Adrenal gland (tissue), 12 donors: ENCODE results near the gene PDE8A. TPM values are rescaled to one million over a fixed set of nuclear protein-coding genes. Genes with fewer than 3 reads are reported as not detected.

Source experiments
- DNase-seq, 7 donors: peaks; one replicate each; pipeline ENCODE4 v3.0.0-alpha.2; 2019 to 2020
- H3K27ac ChIP-seq, 5 donors: fragments of 200-600 bp; sonication (generic) in 4 of 5; 1 replicate in 3 of 5; 2 replicates in 2 of 5; pipeline versions ENCODE4 v1.5.1 to v1.8.0; 2016 to 2020; ENCODE audit warnings: mild to moderate bottlenecking in 1 of 5
- H3K27me3 ChIP-seq: fragments of 200-600 bp; 2 replicates; pipeline ENCODE4 v1.8.0; 2021
- H3K36me3 ChIP-seq, 2 donors: fragments of 200-600 bp; replicated peaks in 1 of 2; 1 replicate in 1 of 2; 2 replicates in 1 of 2; pipeline versions ENCODE4 v1.5.1 to v1.8.0; 2018 to 2022
- H3K4me1 ChIP-seq, 2 donors: fragments of 200-600 bp; replicated peaks in 1 of 2; 1 replicate in 1 of 2; 2 replicates in 1 of 2; pipeline versions ENCODE4 v1.5.1 to v1.8.0; 2018 to 2021
- H3K4me3 ChIP-seq, 4 donors: fragments of 200-600 bp; sonication (generic) in 3 of 4; one replicate each; pipeline ENCODE4 v1.5.1; 2016 to 2018
- H3K9me3 ChIP-seq, 3 donors: fragments of 200-600 bp; sonication (generic) in 1 of 3; replicated peaks in 1 of 3; 1 replicate in 2 of 3; 2 replicates in 1 of 3; pipeline versions ENCODE4 v1.5.1 to v1.8.0; 2016 to 2021
- POLR2A ChIP-seq, 2 donors: fragments of 450-650 bp; IDR thresholded peaks; one replicate each; pipeline ENCODE4 v1.6.1; 2017; ENCODE audit warnings: antibody characterized with exemption in 2 of 2, mild to moderate bottlenecking in 2 of 2, moderate library complexity in 1 of 2
- WGBS, 4 donors: extraction: QIAGEN DNeasy Blood & Tissue Kit in 2 of 4; methylation state at CpG; one replicate each; pipeline versions ENCODE4 v1.1.5 to v1.1.7; 2013 to 2017; 5-methylcytosine and 5-hydroxymethylcytosine counted together
- intact Hi-C, 2 donors: fragments of 100-400 bp; cut with DNase I; formaldehyde crosslinking; loops; one replicate each; pipeline versions ENCODE4 v1.14.1 to v1.15.0; 2022 to 2023
- polyA plus RNA-seq, 3 donors: library from polyadenylated mRNA; stranded (reverse); fragments of 200-250 nt in 2 of 3; fragments of 350-450 nt in 1 of 3; fragmentation: Illumina TruSeq in 1 of 3; extraction: RNeasy Lipid Tissue Mini Kit (QIAGEN cat#74804) in 1 of 3; gene quantifications; one replicate each; pipeline ENCODE4 v1.2.3, GENCODE V29; 2013 to 2014
- total RNA-seq, 9 donors: library from RNA; depleted of rRNA in 4 of 9; stranded (reverse); fragments of >200 nt in 4 of 9; fragments of 120-200 nt in 1 of 9; fragmentation: NEBNext Ultra II Directional in 1 of 9; extraction: Animal tissue kit (Norgen Biotek cat#: 25700) in 1 of 9; gene quantifications; one replicate each; pipeline versions ENCODE4 v1.1.0 to v1.2.4, GENCODE V29; 2013 to 2023
- TF ChIP-seq, protein P1 (sequence below), 6 experiments: fragments of 450-650 bp in 4 of 6; fragments of 200-600 bp in 2 of 6; sonication (generic) in 1 of 6; IDR thresholded peaks; 1 replicate in 5 of 6; 2 replicates in 1 of 6; pipeline versions ENCODE4 v1.5.1 to v1.8.0; 2016 to 2021; ENCODE audit warnings: antibody characterized with exemption in 6 of 6, mild to moderate bottlenecking in 2 of 6, moderate library complexity in 1 of 6
- donor health status: healthy with polysubstance abuse.
- donor health status: Bipolar disorder and iron deficiency.
- donor health status: DM: yes; HTN: yes; CAD: no.
- donor health status: DM: no; HTN: no; CAD: no.
- donor health status: DM: no; HTN: no; CAD: no.
- donor health status: DM: yes; HTN: yes; CAD: no.

PDE8A gene
- total and polyA plus RNA-seq, 12 donors: 47.3 to 123 (median 66.4) TPM

GRCh38 chr15:85104584-85104983 lies 122.9 kb downstream of the PDE8A start:
- H3K9me3 ChIP-seq: no peaks in the 10 kb centered on the region
- peaks cover 0 to 21% of the 10 kb centered on the region in 2 donors for H3K36me3 ChIP-seq
- intact Hi-C loops: no loop called here
- DNase-seq: no peak
- no peak overlapping the region for H3K4me3 ChIP-seq
- 74 to 80% (median 76%) methylated on average over 2 of the region's 2 CpGs for WGBS, 4 donors
- no peaks in the 10 kb centered on the region for H3K4me1 ChIP-seq
- no peak overlapping the region for H3K27ac ChIP-seq
- no peaks in the 10 kb centered on the region for H3K27me3 ChIP-seq
- TF ChIP-seq, protein P1, sequence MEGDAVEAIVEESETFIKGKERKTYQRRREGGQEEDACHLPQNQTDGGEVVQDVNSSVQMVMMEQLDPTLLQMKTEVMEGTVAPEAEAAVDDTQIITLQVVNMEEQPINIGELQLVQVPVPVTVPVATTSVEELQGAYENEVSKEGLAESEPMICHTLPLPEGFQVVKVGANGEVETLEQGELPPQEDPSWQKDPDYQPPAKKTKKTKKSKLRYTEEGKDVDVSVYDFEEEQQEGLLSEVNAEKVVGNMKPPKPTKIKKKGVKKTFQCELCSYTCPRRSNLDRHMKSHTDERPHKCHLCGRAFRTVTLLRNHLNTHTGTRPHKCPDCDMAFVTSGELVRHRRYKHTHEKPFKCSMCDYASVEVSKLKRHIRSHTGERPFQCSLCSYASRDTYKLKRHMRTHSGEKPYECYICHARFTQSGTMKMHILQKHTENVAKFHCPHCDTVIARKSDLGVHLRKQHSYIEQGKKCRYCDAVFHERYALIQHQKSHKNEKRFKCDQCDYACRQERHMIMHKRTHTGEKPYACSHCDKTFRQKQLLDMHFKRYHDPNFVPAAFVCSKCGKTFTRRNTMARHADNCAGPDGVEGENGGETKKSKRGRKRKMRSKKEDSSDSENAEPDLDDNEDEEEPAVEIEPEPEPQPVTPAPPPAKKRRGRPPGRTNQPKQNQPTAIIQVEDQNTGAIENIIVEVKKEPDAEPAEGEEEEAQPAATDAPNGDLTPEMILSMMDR (IDR thresholded peaks at IDR 0.05): no peak
- no peak for TF ChIP-seq POLR2A (IDR thresholded peaks at IDR 0.05)

GRCh38 chr15:85108136-85108535 lies 126.5 kb downstream of the PDE8A start:
- intact Hi-C loops: no loop called here
- Histone ChIP-seq H3K36me3 (peaks cover 0 to 12% of the 10 kb centered on the region in 2 donors), H3K4me3 (no peak overlapping the region), H3K9me3 (no peaks in the 10 kb centered on the region), H3K4me1 (no peaks in the 10 kb centered on the region), H3K27ac (no peak overlapping the region), H3K27me3 (no peaks in the 10 kb centered on the region)
- TF ChIP-seq POLR2A (IDR thresholded peaks at IDR 0.05): no peak
- TF ChIP-seq, protein P1 (IDR thresholded peaks at IDR 0.05): no peak
- WGBS, 4 donors: 92 to 94% (median 92%) methylated on average over 4 of the region's 4 CpGs
- no peak for DNase-seq

DNA sequence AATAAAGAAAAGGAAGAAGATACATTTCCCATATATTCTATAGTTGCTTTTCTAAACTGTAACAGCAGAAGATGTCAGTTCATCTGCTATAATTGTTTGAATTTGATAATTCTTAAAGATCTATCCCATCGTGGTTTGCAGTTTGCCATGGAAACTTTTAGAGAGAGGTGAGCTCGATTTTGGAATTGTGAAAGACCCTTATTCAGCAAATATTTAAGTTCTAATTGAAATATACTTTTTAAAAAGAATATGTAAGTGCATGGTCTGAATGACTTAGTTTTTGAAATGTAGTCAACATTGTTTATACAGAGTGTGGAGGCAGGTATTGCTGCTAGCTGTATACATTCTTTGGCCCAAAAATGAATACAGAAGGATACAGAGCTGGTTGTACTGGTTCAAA lies 127.7 kb downstream of the PDE8A start:
- intact Hi-C loops: no loop called here
- no peak overlapping the region for H3K4me3 ChIP-seq

DNA sequence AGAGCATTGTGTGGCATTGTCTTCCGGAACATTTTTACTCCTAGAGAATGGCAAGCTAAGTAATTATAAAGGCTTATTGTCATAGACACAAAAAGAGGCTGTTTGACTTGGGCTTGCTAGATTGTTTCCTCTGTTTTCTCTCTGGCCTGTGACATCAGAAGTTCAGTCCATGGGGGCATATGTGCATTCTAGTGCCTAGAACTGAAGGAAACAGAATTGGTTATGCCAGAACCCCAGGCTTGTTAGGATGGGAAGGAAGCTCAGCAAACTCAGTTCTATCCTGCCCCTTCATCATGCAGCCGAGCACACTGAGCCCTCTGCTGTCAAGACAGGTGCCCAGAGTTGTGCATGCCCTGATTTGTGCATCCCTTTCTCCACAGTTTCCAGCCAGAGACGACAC lies 131.3 kb downstream of the PDE8A start:
- Histone ChIP-seq H3K9me3 (no peaks in the 10 kb centered on the region), H3K27me3 (no peaks in the 10 kb centered on the region), H3K4me1 (peaks cover 0 to under 1% of the 10 kb centered on the region in 2 donors), H3K36me3 (peaks cover 0 to 29% of the 10 kb centered on the region in 2 donors), H3K27ac (no peak overlapping the region), H3K4me3 (no peak overlapping the region)
- intact Hi-C loops: no loop called here
- TF ChIP-seq, protein P1 (IDR thresholded peaks at IDR 0.05): no peak
- TF ChIP-seq POLR2A (IDR thresholded peaks at IDR 0.05): no peak
- 64 to 85% (median 73%) methylated on average over 3 of the region's 3 CpGs for WGBS, 4 donors
- DNase-seq: no peak

More for the DNA sequence above, 127.7 kb downstream of the PDE8A start:
- TF ChIP-seq POLR2A (IDR thresholded peaks at IDR 0.05): no peak
- TF ChIP-seq, protein P1 (IDR thresholded peaks at IDR 0.05): no peak
- Histone ChIP-seq H3K27ac (no peak overlapping the region), H3K4me1 (no peaks in the 10 kb centered on the region), H3K27me3 (no peaks in the 10 kb centered on the region), H3K9me3 (no peaks in the 10 kb centered on the region), H3K36me3 (peaks cover 0 to 20% of the 10 kb centered on the region in 2 donors)
- WGBS, 4 donors: 92 to 97% (median 93%) methylated on average over 2 of the region's 2 CpGs
- DNase-seq: no peak
